HG03342 (cell line): ENCODE results near the gene SFI1.
"Not testable (repeated sequence)": the region's sequence is repeated elsewhere in the genome, so short reads cannot be mapped to it uniquely, and the experiment has no call there.

Source experiments
- ATAC-seq: cut with Tn5 transposase; IDR thresholded peaks from one replicate; pipeline ENCODE4 v1.9.1; 2021; ENCODE audit warnings: mild to moderate bottlenecking, moderate library complexity; ENCODE audit not compliant: unreplicated experiment

Gene SFI1

DNA sequence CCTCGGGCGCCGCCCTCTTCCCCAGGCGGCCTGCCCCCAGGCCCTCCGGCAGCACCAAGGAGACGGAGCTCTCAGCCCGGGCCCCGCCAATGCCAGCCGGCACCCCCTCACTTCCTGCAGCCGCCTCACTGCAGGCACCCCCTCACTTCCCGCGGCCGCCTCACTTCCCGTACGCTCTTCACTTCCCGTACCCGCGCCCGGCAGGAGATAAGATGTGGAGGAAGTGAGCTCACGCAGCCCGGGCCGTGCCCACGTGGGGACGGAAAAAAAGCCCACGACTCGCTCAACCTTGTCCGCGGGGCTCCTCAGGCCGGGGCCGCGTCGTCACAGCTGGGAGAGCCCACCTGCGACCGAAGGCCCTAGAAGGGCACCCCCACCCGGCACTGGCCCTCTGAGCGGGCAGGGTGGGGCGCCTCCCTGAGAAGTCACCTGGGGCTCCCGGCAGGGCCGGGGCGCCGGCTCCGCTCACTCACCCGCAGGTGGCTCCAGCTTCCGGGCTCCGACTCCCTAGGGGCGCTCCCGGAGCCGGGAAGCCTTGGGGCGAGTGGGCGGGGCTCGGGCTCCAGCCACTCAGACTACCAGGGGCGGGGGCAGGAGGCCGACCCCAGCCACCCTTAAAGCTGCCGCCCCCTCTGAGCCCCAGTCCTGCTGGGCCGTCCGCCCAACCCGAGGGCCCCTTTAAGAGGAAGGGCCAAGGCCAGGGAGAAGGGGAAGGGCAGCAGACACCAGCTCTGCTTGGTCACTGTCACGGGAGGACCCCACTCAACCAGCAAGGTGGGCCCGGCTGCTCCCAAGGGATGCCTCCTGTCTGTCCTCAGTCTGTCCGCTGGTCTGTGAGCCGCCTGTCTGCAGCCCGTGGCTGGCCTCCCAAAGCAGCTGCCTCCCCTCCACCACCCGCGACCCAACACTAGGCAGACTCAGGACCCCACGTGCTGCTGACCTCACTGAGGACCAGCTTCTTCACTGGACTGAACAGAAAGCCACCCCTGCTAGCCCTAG is 134.3 kb downstream of the SFI1 start:
- ATAC-seq, result peak; percentile 55

DNA sequence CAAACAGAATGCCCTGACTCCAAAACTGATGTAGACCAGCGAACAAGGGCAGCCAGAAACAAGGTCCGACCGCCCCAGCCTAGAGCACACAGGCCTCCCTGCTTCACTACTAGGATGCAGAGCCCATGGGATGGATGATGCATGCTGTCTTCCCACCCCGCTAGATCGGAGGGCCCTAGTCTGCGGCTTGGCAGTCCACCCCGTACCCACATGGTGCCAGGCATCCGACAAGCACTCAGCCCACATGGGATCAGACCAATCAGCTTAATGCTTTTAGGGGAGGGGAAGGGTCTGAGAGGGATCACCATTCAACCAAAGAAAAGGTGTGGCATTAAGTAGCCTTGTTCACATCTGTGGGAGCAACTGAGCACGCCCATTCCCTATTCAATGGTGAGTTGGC is 135.1 kb downstream of the SFI1 start:
- ATAC-seq, result no peak

DNA sequence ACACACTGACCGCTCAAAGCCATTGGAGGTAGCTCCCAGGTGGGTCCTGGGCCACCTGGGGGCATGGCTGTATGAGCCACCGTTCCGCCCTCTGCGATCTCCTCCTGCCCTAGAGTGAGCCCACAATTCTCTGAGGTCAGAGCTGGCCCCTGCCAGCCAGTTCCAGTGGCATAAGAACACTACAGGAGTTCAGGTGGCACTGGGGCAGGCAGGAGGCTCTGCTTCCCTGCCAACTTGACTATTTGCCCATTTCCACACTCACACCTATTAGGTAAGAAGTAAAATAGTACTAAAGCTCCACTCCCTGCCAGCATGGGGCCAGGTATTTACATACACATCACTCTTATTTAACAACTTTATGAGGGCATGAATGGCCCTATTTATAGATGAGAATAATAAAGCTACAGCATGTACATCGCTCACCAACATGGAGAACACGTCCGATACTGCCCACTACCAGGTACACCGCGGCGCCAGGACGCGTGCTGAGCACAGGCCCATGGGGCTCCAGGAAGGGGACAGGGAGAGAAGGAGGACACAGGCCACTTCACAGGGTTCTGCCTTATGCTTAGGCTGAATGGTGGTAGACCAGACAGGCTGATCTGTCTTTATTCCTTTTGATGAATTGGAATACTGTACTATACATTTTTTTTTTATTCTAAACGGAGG is 139.4 kb downstream of the SFI1 start:
- ATAC-seq, result no peak

DNA sequence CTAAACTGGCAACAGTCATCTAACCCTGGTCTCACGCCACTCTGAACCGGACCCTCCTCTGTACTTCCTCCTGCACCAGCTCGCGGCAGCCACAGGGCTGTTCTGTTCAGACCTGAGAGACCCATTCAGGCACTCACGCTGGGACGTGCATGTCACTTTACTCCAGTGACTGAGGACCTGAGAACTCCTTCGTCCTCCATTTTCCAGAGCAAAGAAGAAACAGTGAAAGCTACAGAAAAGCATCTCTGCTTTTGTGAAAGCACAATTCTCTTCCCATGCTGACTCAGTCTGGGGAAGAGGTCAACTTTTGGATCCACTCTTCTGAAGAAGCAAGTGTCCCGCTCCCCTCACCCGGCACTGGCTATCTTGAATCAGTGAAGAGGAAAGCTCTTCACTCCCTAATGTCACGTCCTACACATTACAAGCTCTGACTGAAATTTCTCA is 141.1 kb downstream of the SFI1 start:
- ATAC-seq, result no peak

DNA sequence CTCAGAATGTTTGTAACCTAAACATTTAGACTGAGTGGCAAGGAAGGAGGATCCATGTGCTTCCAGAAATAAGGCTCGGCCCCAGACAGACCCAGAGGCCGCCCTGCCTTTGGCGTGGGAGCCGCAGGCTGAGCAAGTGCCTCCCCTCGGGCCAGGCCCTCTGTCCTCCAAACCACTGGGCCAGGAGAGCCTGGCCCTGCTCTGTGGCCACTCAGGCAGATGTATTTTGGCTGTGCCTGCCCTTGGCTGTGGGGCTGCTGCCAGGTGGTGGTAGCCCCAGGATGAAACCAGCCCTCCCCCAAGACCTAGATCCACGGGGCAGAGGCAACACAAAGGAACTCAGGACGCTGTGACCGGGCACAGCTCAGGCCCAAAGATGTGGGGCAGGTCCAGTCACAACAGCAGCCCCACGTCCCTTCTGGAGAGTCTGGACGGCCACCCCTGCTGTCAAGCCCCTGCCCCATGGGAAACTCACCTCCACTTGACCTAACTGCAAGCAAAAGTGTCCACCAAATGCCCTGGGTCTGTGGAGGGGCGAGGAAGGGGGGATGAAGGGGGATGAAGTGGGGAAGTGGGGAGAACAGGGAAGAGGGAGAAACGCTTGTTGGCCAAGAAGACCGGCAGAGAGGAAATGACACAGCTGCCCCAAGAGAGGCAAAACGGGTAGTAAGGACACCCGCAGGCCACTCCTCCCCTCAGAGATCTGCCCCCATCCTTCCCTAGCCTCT is 141.7 kb downstream of the SFI1 start:
- ATAC-seq, result no peak

DNA sequence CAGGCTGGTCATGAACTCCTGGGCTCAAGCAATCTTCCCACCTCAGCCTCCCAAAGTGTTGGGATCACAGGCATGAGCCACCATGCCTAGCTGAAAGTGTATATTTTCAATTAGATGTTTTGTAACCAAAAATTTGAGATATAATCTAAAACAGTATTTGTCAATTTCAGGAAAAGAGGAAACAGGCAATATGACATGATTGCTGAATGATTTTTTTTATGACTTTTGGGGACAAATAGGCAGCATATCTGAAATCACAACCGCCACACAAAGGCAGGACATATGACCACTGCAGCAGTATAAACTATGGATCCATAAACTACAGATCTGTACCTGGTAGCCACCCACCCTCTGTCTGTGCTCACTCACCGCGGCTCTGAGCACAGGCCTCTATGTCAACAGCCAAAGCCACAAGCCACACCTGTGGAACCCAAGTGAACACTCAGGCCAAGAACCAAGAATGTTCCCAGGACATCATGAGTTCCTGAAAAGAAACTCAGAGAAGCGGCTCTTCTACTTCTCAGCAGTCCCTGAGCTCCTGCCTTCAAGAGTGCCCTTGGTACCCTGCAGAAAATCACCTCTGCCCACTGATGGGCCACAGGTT is 143.2 kb downstream of the SFI1 start:
- no peak for ATAC-seq

DNA sequence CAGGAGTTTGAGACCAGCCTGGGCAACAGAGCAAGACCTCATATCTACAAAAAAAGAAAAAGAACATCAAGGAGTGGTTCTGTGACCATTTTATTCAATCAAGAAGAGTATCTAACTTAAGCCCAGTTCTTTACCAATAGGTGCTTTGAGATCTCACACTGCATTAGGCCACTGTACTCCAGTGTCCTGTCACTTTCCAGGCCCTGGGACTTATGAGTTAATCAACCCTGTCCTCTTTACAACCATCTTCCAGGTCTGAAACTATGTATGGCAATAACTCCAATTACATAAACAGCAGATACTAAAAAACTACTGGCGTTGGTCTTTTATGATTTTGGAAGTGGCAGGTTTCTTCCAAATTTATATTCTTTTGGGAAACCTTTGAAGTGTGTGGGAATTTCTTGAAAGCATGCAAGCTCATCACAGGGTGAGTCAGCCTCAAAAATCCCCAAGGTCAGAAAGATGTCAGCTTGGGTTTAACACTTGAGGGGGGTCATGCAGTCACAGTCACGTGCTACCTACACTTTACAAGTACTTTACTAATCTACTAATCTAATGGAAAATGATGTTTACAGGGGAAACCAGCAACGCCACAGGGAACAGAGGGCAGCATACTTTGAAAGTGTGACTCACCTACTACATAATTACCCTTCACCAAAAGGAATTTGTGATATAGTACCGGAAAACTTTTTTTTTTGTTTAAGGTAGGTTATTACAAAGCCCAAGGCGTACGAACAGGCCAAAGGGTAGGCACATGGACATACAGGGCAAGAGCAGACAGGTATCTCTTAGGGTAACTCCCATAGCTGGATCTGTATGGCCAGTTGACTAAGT is 150.1 kb downstream of the SFI1 start:
- no peak for ATAC-seq

DNA sequence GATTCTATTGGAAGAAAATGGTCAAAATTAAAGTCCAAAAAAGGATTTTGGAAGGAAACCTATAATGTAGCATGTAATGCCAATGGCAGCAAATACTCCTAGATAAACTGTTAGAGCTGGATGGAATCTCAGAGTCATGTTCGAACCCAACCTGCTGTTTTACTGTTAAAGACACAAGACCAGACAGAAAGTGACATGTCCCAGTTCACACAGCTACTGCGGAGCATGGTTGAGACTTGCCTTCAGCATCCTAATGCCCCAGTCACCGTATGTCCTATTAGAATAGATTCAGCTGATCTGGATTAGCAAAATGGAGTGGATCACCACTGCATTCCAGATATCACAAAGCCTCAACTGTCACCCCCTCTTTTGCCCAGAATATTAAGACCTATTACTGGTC is 150.7 kb downstream of the SFI1 start:
- ATAC-seq, result no peak

DNA sequence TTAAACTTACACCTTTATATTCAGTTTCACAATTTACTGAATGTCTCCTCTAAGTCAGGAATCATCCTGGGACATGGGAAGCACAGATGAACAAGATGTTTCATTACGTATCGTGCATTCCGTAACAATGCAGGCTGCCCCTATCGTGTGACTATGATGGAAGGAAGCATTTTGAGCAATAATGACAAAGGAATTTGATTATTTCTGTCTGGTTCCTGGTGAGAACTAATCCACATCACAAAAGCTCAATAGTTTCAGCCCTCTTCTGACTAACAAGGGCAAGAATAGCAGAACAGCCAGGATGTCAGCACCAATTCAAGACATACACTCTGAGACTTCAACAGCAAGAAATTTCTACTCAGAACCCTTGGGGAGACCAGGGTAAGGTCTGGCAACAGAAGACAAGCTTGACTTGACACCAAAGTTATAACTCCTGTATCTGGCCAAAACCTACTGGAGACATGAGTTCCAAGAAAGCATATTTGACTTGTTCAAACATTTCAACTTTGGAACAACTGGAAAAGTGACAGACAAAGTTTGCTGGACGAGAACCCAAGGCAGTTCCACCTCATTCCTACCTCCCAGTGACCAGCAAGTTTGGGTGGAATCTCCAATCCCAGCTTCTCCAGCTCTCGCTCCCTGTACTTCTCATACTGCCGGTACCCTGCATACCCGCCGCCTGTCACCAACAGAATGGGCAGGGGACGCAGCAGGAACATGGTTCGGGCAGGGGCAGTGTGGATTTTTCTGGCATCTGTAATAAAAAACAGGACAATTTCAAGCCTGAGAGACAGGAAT is 151.4 kb downstream of the SFI1 start:
- no peak for ATAC-seq

DNA sequence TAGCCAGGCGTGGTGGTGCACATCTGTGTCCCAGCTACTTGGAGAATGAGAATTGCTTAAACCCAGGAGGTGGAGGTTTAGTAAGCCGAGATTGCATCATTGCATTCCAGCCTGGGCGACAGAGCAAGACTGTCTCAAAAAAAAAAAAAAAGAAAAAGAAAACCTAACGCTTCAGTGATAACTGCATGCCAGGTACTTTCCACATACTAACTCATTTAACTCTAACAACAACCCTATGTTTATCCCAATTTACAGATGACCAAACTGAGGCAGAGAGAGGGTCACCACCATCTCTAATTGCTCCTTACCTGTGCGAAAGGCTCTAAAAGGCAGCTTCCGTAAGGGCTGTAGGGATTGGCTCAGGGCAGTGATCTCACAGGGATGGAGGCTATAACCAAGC is 154.1 kb downstream of the SFI1 start:
- no peak for ATAC-seq

DNA sequence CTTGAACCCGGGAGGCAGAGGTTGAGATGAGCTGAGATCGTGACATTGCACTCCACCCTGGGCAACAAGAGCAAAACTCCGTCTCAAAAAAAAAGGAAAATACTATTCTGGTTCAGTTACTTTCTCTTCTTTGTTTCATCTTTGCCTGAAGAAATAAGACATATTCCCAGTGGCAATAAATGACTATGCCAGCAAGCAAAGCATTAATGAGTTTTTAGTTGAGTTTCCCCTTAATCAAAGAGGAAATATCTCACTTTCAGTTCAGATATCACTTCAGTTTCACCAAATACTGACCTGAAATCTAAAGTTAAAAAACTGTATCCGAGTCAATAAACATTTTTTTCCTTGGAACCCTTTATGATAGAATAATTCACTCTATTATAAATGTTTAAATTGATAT is 155.3 kb downstream of the SFI1 start:
- ATAC-seq, result no peak

DNA sequence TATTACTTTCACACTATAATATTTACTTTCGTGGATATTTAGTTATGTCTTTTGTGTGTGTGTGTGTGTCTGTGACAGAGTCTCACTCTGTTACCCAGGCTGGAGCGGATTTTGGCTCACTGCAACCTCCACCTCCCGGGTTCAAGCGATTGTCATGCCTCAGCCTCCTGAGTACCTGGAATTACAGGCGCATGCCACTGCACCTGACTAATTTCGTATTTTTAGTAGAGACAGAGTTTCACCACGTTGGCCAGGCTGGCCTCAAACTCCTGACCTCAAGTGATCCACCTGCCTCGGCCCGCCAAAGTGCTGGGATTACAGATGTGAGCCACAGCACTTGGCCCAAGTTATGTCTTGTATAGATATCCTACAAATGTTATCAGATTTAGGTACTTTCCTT is 155.8 kb downstream of the SFI1 start:
- no peak for ATAC-seq

DNA sequence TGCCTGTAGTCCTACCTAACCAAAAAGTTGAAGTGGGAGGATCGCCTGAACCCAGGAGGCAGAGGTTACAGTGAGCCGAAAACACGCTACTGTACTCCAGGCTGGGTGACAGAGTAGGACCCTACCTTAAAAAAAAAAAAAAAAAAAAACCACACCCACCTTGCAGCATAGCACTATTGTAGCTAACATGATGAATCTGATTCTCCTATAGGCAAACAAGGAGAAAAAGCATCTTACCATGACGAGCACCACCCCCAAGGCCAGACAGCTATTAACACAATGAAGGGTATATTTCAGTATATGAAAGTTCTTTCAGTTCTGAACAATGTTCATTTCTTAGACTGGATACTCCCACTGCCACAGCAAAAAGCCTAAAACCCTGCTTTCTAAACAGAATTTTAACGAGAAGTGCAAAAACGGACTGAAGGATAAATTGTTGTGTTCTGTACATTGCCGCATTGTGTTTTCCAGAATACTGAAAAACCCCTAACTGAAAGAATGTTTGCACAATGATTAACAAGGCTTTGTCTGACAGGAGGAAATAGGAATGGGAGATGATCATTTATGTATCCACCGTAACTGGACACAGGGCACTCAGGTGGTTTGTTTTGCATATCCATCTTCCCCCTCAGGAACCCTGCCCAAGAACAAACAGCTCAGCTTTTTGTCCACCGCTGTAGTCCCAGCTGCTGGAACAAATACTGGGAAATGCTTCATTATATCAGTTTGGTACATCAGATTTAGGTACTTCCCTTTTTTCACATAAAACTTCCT is 156.8 kb downstream of the SFI1 start:
- no peak for ATAC-seq

DNA sequence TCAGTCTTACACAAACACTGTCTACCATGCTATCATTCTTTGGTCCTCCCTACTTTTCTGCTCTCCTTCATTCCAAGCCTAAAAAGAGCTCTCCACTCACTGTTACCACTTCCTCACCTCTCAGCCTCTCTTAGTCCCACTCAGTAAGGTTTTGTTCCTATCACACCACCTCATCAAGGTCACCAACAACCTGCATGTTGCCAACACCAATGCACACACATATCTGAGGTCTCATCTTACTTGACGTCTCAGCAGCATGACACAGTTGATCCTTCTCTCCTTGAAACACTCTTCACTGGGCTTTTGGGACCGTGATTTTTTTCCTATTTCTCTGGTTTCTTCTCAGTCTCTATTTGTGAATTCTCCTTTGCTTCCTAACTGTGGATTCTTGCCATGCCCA is 157.6 kb downstream of the SFI1 start:
- no peak for ATAC-seq

DNA sequence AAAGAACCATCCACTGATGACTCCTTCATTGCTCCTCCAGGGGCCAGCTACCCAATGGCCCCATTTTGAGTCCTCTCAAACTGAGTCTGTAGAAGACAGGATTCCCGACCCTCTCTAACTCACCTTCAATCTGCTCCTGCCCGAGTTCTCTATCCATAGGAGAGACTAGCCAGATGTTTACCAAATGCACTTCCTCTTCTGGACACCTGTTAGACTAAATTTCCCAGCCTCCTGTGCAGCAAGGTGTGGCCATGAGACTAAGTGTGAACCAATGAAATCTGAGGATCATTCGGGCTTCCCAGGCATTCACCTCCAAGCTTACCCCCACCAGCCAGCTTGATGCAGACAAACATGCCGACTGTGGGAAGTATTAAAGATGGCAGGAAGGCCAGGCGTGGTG is 158.1 kb downstream of the SFI1 start:
- ATAC-seq, result no peak

DNA sequence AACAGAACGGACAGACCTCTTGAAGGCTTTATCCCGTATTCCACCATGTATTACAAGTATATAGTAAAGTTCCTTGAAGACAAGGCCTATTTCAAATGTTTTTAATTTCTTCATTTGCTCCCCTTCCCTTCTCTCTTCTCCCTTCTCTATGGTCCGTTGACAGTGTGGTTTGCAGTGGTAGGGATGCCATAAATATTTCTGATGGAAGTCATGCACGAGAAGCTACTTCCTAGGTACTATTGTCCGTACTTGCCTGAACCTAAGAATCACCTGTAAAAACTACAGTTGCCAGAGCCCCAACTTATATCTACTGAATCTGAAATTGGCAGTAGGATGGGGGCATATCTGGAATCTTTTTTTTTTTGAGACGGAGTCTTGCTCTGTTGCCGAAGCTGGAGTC is 162.9 kb downstream of the SFI1 start:
- ATAC-seq, result no peak

DNA sequence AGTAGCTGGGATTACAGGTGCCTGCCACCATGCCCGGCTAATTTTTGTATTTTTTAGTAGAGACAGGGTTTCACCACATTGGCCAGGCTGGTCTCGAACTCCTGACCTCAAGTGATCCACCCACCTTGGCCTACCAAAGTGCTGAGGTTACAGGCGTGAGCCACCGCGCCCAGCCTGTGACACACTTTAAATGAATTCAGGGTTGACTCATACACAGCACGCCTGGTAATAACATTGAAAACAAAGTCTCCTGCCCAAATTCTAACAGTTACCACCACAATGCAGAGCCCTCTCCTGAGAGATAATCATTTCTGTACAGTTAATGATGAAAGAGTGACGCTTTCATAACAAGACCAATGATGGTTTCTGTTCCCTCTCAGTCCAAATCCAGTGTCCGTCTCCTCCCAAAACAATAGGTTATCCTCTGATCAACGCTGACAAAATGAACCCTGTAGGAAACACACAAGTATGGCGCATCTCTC is 164.6 kb downstream of the SFI1 start:
- not testable (repeated sequence) for ATAC-seq

DNA sequence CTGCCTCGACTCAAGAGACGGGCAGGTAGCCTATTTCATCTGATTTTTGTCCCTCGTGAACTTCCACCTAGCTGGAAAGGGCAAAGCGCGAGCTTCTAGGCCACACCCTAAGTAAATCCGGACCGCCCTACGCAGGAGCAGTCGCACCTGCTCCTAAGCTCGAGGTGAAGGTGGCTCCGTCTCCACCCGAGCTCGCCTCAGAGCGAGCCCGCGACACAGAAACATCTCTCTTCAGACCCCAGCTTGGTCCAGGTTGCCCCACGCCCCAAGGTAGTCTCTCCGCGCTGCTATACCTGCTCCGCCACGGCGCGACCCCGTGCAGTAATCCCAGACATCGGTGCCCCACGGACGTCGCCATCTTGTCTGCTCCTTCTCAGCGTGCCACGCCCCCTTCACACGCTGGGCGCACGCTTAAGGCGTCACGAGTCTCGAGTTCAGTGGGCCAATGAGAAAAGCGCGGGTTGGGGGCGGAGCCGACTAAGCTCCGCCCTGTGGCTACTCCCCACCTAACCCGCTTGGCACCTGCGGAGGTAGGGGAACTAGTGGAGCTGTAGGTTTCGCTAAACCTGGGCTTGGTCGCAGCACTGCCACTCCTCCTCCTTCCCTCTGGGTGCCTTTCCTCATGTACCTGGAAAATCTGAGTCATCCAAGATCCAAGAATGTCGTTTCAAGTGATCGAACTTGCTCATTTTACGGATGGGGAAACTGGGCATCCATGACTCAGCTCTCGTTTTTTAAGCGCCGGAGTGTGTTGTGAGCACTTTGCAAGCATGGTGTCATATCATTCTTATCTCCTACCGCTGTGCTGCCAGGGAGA is 165.7 kb downstream of the SFI1 start, which contains the start of gene PISD:
Gene PISD (minus strand): TSS at position 365 of the 817 bp plus-strand sequence. CDS start 7 bp downstream, at position 358.
- peak; percentile 73 for ATAC-seq
